Measurements from ENCODE around the gene ARHGAP44.

The ARHGAP44 gene

GRCh38 chr17:12821376-12821940 lies 32.2 kb downstream of the ARHGAP44 start:
- ChIA-PET CTCF (no interaction called here), POLR2A (no interaction called here)
- H3K9me3 ChIP-seq (ENCODE audit: control insufficient read depth, insufficient read depth, low read depth, low read length): no peaks in the 10 kb centered on the region; the same call in 1 of the 2 replicates
- H3K27ac ChIP-seq (ENCODE audit: extremely low read depth, low read depth, low read length): no peak overlapping the region
- no peak for TF ChIP-seq ZNF26 (tag by site-specific recombination; IDR thresholded peaks at IDR 0.05)
- TF ChIP-seq ZBTB49 (tag by site-specific recombination; IDR thresholded peaks at IDR 0.05; ENCODE audit: low read depth): no peak
- no peak for TF ChIP-seq HOXC10 (CRISPR knock-in tag; IDR thresholded peaks at IDR 0.05)
- TF ChIP-seq ZNF398 (tag by site-specific recombination; IDR thresholded peaks at IDR 0.05): no peak
- TF ChIP-seq ZNF473 (tag by site-specific recombination; IDR thresholded peaks at IDR 0.05): no peak
- TF ChIP-seq, protein P1, sequence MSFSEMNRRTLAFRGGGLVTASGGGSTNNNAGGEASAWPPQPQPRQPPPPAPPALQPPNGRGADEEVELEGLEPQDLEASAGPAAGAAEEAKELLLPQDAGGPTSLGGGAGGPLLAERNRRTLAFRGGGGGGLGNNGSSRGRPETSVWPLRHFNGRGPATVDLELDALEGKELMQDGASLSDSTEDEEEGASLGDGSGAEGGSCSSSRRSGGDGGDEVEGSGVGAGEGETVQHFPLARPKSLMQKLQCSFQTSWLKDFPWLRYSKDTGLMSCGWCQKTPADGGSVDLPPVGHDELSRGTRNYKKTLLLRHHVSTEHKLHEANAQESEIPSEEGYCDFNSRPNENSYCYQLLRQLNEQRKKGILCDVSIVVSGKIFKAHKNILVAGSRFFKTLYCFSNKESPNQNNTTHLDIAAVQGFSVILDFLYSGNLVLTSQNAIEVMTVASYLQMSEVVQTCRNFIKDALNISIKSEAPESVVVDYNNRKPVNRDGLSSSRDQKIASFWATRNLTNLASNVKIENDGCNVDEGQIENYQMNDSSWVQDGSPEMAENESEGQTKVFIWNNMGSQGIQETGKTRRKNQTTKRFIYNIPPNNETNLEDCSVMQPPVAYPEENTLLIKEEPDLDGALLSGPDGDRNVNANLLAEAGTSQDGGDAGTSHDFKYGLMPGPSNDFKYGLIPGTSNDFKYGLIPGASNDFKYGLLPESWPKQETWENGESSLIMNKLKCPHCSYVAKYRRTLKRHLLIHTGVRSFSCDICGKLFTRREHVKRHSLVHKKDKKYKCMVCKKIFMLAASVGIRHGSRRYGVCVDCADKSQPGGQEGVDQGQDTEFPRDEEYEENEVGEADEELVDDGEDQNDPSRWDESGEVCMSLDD (tag by site-specific recombination; IDR thresholded peaks at IDR 0.05): no peak
- TF ChIP-seq ZBTB7A (tag by site-specific recombination; IDR thresholded peaks at IDR 0.05; ENCODE audit: low read depth): no peak
- TF ChIP-seq ZNF670 (tag by site-specific recombination; IDR thresholded peaks at IDR 0.05; ENCODE audit: low read depth): no peak
- no peak for TF ChIP-seq ZNF521 (tag by site-specific recombination; IDR thresholded peaks at IDR 0.05)
- no peak for TF ChIP-seq ZNF704 (tag by site-specific recombination; IDR thresholded peaks at IDR 0.05)
- TF ChIP-seq ZNF335 (tag by site-specific recombination; conservative IDR thresholded peaks at IDR 0.05): no peak
- no peak for TF ChIP-seq ZNF548 (tag by site-specific recombination; IDR thresholded peaks at IDR 0.05)
- H3K36me3 ChIP-seq (ENCODE audit: control insufficient read depth in 2 of 2, insufficient read depth in 1 of 2, low read length in 2 of 2): no peaks in the 10 kb centered on the region
- H3K4me1 ChIP-seq (ENCODE audit: control insufficient read depth, insufficient read depth, low read length): no peaks in the 10 kb centered on the region
- H3K4me3 ChIP-seq (ENCODE audit: low read depth, low read length): no peak overlapping the region

- Histone ChIP-seq H3K4me3 (ENCODE audit: low read depth, low read length) (no peak overlapping the region), H3K9me3 (ENCODE audit: control insufficient read depth, insufficient read depth, low read depth, low read length) (no peaks in the 10 kb centered on the region), H3K36me3 (ENCODE audit: control insufficient read depth in 2 of 2, insufficient read depth in 1 of 2, low read length in 2 of 2) (no peaks in the 10 kb centered on the region), H3K4me1 (ENCODE audit: control insufficient read depth, insufficient read depth, low read length) (no peaks in the 10 kb centered on the region; the same call in 1 of the 2 replicates), H3K27ac (ENCODE audit: extremely low read depth, low read depth, low read length) (no peak overlapping the region)
- ChIA-PET CTCF (no interaction called here), POLR2A (no interaction called here)
- TF ChIP-seq, protein P1 (tag by site-specific recombination; IDR thresholded peaks at IDR 0.05): no peak
- TF ChIP-seq ZNF544 (tag by site-specific recombination; IDR thresholded peaks at IDR 0.05) (no peak), ZNF302 (tag by site-specific recombination; IDR thresholded peaks at IDR 0.05; ENCODE audit: low read depth) (no peak), ZNF555 (tag by site-specific recombination; conservative IDR thresholded peaks at IDR 0.05) (no peak), BCL11B (tag by site-specific recombination; IDR thresholded peaks at IDR 0.05; ENCODE audit: low read depth) (no peak), ZNF112 (tag by site-specific recombination; IDR thresholded peaks at IDR 0.05) (no peak)
- TF ChIP-seq, protein P2, sequence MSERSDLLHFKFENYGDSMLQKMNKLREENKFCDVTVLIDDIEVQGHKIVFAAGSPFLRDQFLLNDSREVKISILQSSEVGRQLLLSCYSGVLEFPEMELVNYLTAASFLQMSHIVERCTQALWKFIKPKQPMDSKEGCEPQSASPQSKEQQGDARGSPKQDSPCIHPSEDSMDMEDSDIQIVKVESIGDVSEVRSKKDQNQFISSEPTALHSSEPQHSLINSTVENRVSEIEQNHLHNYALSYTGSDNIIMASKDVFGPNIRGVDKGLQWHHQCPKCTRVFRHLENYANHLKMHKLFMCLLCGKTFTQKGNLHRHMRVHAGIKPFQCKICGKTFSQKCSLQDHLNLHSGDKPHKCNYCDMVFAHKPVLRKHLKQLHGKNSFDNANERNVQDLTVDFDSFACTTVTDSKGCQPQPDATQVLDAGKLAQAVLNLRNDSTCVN (tag by site-specific recombination; optimal IDR thresholded peaks at IDR 0.05): no peak
- TF ChIP-seq, protein P3, sequence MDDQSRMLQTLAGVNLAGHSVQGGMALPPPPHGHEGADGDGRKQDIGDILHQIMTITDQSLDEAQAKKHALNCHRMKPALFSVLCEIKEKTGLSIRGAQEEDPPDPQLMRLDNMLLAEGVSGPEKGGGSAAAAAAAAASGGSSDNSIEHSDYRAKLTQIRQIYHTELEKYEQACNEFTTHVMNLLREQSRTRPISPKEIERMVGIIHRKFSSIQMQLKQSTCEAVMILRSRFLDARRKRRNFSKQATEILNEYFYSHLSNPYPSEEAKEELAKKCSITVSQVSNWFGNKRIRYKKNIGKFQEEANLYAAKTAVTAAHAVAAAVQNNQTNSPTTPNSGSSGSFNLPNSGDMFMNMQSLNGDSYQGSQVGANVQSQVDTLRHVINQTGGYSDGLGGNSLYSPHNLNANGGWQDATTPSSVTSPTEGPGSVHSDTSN (CRISPR knock-in tag; IDR thresholded peaks at IDR 0.05): no peak
Observed at GRCh38 chr17:12826431-12826830, 37.1 kb downstream of the ARHGAP44 start.

All from HEK293 (cell line).